MM.1S (cell line): ENCODE data around the gene ADAM8.
"Not testable (repeated sequence)": the region's sequence is repeated elsewhere in the genome, so short reads cannot be mapped to it uniquely, and the experiment has no call there.

Source experiments
- DNase-seq: peaks from one replicate; pipeline ENCODE4 v3.0.0-alpha.2; 2015
- H2AFZ ChIP-seq: fragments of 300-600 bp; sonication (generic); 2 replicates; pipeline ENCODE4 v1.6.0; 2016; ENCODE audit warnings: antibody characterized with exemption, low read length
- H3F3A ChIP-seq: fragments of 300-600 bp; sonication (generic); 2 replicates; pipeline ENCODE4 v1.6.1; 2016; ENCODE audit warnings: mild to moderate bottlenecking, antibody characterized with exemption, low read length, moderate library complexity, mixed read lengths; ENCODE audit not compliant: insufficient read depth
- H3K27ac ChIP-seq: fragments of 300-600 bp; sonication (generic); 2 replicates; pipeline ENCODE4 v1.5.1; 2016; ENCODE audit warnings: mild to moderate bottlenecking, low read length
- H3K27me3 ChIP-seq: fragments of 300-600 bp; sonication (generic); replicated peaks from 2 replicates; pipeline ENCODE4 v1.6.0; 2016; ENCODE audit warnings: low read length; ENCODE audit not compliant: insufficient read depth
- H3K36me3 ChIP-seq: fragments of 300-600 bp; sonication (generic); replicated peaks from 2 replicates; pipeline ENCODE4 v1.6.1; 2016; ENCODE audit warnings: mild to moderate bottlenecking, low read length, mixed read lengths; ENCODE audit not compliant: insufficient read depth
- H3K4me1 ChIP-seq: fragments of 300-600 bp; sonication (generic); 2 replicates; pipeline ENCODE4 v1.6.1; 2016; ENCODE audit warnings: low read length, mixed read lengths
- H3K4me2 ChIP-seq: fragments of 300-600 bp; sonication (generic); 2 replicates; pipeline ENCODE4 v1.6.0; 2016; ENCODE audit warnings: low read depth, low read length
- H3K4me3 ChIP-seq: fragments of 300-600 bp; sonication (generic); 2 replicates; pipeline ENCODE4 v1.5.1; 2016; ENCODE audit warnings: low read length, mixed read lengths
- H3K79me2 ChIP-seq: fragments of 300-600 bp; sonication (generic); 2 replicates; pipeline ENCODE4 v1.6.1; 2016; ENCODE audit warnings: mixed run types, low read length, mixed read lengths
- H3K9ac ChIP-seq: fragments of 300-600 bp; sonication (generic); 2 replicates; pipeline ENCODE4 v1.6.1; 2016; ENCODE audit warnings: low read length, mixed read lengths
- H3K9me2 ChIP-seq: fragments of 300-600 bp; sonication (generic); replicated peaks from 2 replicates; pipeline ENCODE4 v1.6.1; 2016; ENCODE audit warnings: mild to moderate bottlenecking, low read length, mixed read lengths; ENCODE audit not compliant: insufficient read depth
- H3K9me3 ChIP-seq: fragments of 300-600 bp; sonication (generic); replicated peaks from 2 replicates; pipeline ENCODE4 v1.6.1; 2016; ENCODE audit warnings: mild to moderate bottlenecking, low read length, mixed read lengths; ENCODE audit not compliant: insufficient read depth
- H4K20me1 ChIP-seq: fragments of 300-600 bp; sonication (generic); 2 replicates; pipeline ENCODE4 v1.6.1; 2016; ENCODE audit warnings: mild to moderate bottlenecking, low read length, moderate library complexity, mixed read lengths; ENCODE audit not compliant: insufficient read depth
- EZH2 ChIP-seq: fragments of 300-600 bp; sonication (generic); optimal IDR thresholded peaks from 2 replicates; pipeline ENCODE3; 2017; ENCODE audit warnings: low read depth, mild to moderate bottlenecking, antibody characterized with exemption, low read length, mixed read lengths
- EZH2phosphoT487 ChIP-seq: fragments of 300-600 bp; sonication (generic); IDR thresholded peaks from 2 replicates; pipeline ENCODE4 v1.6.1; 2018; ENCODE audit warnings: antibody characterized with exemption, low read length
- TF ChIP-seq, protein P1 (sequence below): fragments of 300-600 bp; sonication (generic); IDR thresholded peaks from 2 replicates; pipeline ENCODE4 v1.5.1; 2016; ENCODE audit warnings: antibody characterized with exemption, low read length, mixed read lengths

Gene ADAM8

DNA sequence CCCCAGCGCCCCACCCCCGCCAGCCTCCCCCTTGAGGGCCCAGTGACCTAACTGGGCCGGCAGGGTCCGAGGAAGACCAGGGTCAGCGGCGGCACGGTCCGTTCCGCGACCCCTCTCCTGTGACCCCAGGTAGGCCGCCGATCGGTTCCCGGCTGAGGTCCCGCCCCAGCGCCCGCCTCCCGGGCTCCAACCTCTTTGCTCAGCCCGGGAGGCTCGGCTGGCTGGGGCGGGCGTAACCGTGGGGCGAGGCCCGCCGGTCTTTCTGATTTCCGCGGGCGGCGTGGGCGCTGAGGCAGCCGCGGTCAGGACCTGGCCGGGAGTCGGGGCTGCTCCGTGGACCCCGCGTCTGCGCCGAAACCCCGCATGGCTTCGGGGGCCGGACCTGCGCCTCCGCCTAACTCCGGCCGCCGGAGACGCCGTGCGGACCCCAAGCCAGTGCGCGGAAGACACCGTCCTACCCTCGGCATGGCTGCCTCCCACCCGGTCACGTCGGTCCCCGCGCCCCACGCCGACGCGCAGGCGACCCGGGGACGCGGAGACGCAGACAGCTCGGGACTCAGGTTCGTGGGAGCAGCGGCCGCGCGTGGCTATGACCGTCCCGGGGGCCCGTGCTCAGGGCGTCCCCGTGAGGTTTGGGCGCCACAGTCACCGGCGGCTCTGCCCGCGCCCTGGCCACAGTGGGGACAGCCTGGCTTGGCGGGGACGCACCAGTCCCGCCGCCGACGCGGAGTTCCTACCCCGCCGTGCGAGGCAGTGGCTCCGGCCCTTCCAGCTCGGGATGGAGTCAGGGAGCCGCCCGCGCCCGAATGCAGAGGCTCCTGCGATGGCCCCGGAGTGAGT is 40.0 kb downstream of the ADAM8 start:
- H3K4me1 ChIP-seq = no peaks in the 10 kb centered on the region; the same call in 1 of the 2 replicates
- no peaks in the 10 kb centered on the region for H3K79me2 ChIP-seq
- peaks cover 78% of the 10 kb centered on the region for H3K27me3 ChIP-seq
- no peak overlapping the region for H3K9ac ChIP-seq
- H3F3A ChIP-seq = no peaks in the 10 kb centered on the region
- H3K36me3 ChIP-seq = no peaks in the 10 kb centered on the region
- H3K9me3 ChIP-seq = no peaks in the 10 kb centered on the region
- no peak for DNase-seq
- no peaks in the 10 kb centered on the region for H4K20me1 ChIP-seq
- H3K4me2 ChIP-seq = no peak overlapping the region
- H2AFZ ChIP-seq = no peak overlapping the region
- H3K9me2 ChIP-seq = no peaks in the 10 kb centered on the region
- TF ChIP-seq EZH2phosphoT487 (no peak), EZH2 (no peak)
- TF ChIP-seq, protein P1, sequence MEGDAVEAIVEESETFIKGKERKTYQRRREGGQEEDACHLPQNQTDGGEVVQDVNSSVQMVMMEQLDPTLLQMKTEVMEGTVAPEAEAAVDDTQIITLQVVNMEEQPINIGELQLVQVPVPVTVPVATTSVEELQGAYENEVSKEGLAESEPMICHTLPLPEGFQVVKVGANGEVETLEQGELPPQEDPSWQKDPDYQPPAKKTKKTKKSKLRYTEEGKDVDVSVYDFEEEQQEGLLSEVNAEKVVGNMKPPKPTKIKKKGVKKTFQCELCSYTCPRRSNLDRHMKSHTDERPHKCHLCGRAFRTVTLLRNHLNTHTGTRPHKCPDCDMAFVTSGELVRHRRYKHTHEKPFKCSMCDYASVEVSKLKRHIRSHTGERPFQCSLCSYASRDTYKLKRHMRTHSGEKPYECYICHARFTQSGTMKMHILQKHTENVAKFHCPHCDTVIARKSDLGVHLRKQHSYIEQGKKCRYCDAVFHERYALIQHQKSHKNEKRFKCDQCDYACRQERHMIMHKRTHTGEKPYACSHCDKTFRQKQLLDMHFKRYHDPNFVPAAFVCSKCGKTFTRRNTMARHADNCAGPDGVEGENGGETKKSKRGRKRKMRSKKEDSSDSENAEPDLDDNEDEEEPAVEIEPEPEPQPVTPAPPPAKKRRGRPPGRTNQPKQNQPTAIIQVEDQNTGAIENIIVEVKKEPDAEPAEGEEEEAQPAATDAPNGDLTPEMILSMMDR = no peak
- no peak overlapping the region for H3K4me3 ChIP-seq
- H3K27ac ChIP-seq = no peak overlapping the region

DNA sequence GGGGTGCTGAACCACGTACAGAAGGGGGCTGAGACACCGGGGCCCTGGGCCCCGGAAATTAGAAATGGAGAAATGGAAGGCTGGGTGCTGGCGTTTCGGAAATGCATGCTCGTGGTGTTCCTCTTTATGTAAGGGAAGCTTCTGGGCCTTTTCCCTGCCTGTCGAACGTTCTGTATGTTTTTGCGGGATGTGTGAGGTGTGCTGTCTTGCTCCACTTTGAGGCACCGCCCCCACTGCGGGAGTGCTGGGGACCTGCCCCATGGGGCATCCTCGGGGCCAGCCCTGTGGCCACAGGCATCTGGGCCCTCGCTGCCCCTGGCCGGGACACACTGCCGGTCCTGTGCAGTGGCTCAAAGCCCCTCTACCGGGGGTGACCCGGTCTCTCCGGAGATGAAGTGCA is 40.7 kb downstream of the ADAM8 start:
- Histone ChIP-seq H3K4me1 (no peaks in the 10 kb centered on the region; the same call in 1 of the 2 replicates), H3K9ac (no peak overlapping the region), H3K36me3 (no peaks in the 10 kb centered on the region), H3K9me3 (no peaks in the 10 kb centered on the region), H3K27ac (no peak overlapping the region), H3K79me2 (no peaks in the 10 kb centered on the region), H3K9me2 (no peaks in the 10 kb centered on the region), H2AFZ (no peak overlapping the region), H4K20me1 (no peaks in the 10 kb centered on the region), H3F3A (no peaks in the 10 kb centered on the region), H3K4me2 (no peak overlapping the region), H3K4me3 (no peak overlapping the region), H3K27me3 (peaks cover 74% of the 10 kb centered on the region)
- DNase-seq = no peak
- TF ChIP-seq EZH2phosphoT487 (no peak), EZH2 (no peak)
- TF ChIP-seq, protein P1 = no peak

DNA sequence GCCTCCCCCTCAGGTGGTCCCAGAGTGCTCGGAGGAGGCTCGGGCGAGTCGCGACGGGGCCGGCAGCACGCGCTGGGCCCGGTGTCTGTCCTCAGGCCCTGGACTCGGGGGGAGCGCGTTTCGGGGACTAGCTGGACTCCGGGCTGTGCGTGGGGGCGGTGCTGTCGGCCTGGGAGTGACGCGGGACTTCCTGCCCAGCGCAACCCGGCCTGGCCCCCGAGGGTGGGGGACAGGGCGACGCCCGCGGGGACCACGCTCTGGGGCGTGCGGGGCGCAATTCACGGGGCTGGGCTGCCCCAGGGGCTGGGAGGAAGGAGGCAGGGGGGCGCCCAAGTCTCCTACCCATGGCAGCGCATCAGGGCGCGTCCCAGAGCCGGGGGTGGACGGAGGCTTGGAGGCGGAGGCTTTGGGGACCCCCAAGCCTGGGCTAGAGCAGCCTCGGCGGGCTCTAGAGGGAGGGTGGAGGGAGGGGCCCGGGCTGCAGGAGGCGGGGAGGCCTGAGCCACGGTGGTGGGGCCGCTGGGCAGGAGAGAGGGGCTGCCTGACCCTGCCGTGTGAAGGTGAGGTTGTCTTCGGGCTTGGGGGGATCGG is 41.3 kb downstream of the ADAM8 start:
- Histone ChIP-seq H3K79me2 (no peaks in the 10 kb centered on the region), H3K4me1 (no peaks in the 10 kb centered on the region), H3K27me3 (peaks cover 70% of the 10 kb centered on the region), H3K9me3 (no peaks in the 10 kb centered on the region), H3K36me3 (no peaks in the 10 kb centered on the region), H3K9ac (no peak overlapping the region), H4K20me1 (no peaks in the 10 kb centered on the region), H3K9me2 (no peaks in the 10 kb centered on the region), H3F3A (no peaks in the 10 kb centered on the region), H3K4me3 (no peak overlapping the region), H2AFZ (no peak overlapping the region), H3K27ac (no peak overlapping the region), H3K4me2 (peak overlapping the region; percentile 6; the same call in 1 of the 2 replicates)
- no peak for TF ChIP-seq EZH2phosphoT487
- TF ChIP-seq, protein P1 = no peak
- no peak for TF ChIP-seq EZH2
- no peak for DNase-seq

DNA sequence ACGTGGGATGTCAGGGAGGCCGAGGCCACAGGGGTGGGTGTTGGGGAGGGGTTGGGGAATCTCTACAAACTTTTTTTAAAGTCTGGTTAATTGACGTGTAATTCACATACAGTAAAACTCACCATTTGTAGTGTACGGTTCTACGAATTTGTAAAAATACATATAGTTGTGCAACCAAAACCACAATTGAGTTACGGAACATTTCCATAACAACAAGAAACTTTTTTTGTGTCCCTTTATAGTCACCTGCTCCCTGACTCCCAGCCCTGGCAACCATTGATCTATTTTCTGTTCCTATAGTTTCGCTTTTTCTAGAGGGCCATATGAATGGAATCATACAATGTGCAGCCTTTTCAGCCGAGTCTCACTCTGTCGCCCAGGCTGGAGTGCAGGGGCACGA is 41.9 kb downstream of the ADAM8 start:
- H3K27ac ChIP-seq, H3K9me2 ChIP-seq, H3K36me3 ChIP-seq, H3K4me2 ChIP-seq, H3K79me2 ChIP-seq, DNase-seq, H2AFZ ChIP-seq, H3F3A ChIP-seq, H3K9me3 ChIP-seq, H3K4me3 ChIP-seq, H3K4me1 ChIP-seq, H3K9ac ChIP-seq, H4K20me1 ChIP-seq: not testable (repeated sequence)
- peaks cover 70% of the 10 kb centered on the region for H3K27me3 ChIP-seq
